ENCODE results near the gene ZFYVE27. TPM values are rescaled to one million over a fixed set of nuclear protein-coding genes. Genes with fewer than 3 reads are reported as not detected.

Gene ZFYVE27
- total RNA-seq, 2 experiments from 2014 or later: 31.4 to 32.8 TPM

DNA sequence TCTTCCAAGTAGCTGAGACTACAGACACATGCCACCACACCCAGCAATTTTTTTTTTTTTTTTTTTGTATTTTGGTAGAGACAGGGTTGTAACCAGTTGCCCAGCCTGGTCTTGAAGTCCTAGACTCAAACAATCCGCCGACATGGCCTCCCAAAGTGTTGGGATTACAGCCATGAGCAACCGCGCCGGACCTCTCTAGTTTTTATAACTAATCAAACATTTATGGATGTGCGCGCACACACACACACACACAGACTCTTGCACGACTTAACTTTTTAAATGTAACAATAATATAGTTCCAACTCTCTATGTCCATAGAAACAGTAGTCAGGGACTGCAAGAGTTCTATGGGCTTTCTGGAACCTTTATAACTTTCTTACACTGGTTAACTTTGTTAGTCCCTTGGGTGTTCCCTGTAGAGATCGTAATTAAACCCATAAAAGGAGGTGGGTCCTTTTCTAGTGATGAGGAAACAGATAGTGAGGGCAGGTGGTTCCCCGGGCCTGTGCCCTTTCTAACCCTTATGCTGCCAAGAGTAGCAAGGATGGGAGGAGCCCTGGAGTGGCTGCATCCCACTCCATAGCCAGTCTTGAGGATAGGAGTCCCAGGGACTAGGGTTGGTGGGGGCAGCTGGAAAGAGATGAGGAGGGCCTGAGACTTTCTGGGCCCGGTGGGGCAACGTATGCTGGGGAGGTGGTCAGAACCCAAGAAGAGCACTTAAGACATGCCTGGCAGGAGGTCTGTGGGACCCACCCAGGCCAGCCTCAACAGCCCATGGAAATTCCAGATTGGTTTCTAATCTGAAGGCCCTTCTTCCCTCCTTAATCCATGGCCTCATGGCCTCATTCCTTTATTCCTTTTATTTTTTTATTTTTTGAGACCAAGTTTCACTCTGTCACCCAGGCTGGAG, 14.8 kb upstream of the ZFYVE27 start:
- DNase-seq (no peak), ATAC-seq (no peak)
- Mint-ChIP-seq H3K9me3 (ENCODE audit: low read depth) (no peaks in the 10 kb centered on the region), H3K4me1 (no peaks in the 10 kb centered on the region), H3K4me3 (no peak overlapping the region), H3K27me3 (peaks cover 11% of the 10 kb centered on the region), H3K36me3 (no peaks in the 10 kb centered on the region), H3K27ac (no peak overlapping the region)
- CTCF ChIA-PET: interaction anchor here (15.6 kb wide), 1 partner anchor 14 kb away, joined by 355 read pairs; the partner anchor contains the start of gene MARVELD1

DNA sequence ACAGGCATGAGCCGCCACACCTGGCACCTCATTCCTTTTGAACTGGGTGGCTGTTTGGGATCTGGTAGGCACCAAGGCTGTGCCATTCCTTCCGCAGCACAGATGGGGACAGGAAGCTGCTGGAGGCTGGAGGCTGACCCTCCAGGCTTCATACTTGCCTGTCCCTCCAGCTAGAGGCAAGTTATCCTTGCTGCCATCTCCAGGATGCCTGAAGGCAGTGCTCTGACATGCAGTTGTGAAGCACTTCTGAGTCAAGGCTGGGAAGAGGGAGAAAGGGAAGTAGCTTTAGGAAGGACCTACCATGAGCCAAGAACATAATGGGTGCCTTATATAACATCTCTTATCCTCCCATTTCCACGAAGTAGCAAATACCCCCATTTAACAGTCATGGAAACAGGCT, 13.9 kb upstream of the ZFYVE27 start:
- Mint-ChIP-seq H3K27me3 (peaks cover 11% of the 10 kb centered on the region), H3K9me3 (ENCODE audit: low read depth) (no peaks in the 10 kb centered on the region), H3K36me3 (no peaks in the 10 kb centered on the region), H3K4me1 (no peaks in the 10 kb centered on the region), H3K4me3 (no peak overlapping the region), H3K27ac (no peak overlapping the region)
- CTCF ChIA-PET: interaction anchor here (1.1 to 15.6 kb wide), 3 partner anchors 14 to 36 kb away, joined by 5 to 355 read pairs (median 6); partner anchors contain the start of genes AVPI1, MARVELD1 and ZFYVE27
- DNase-seq: no peak
- no peak for ATAC-seq

- CTCF ChIA-PET: interaction anchor here (0.7 to 15.6 kb wide), 5 partner anchors 9 to 37 kb away, joined by 3 to 355 read pairs (median 8); partner anchors contain the start of genes AVPI1, MARVELD1 and ZFYVE27
- Mint-ChIP-seq H3K36me3 (no peaks in the 10 kb centered on the region), H3K27ac (no peak overlapping the region), H3K27me3 (peaks cover 14% of the 10 kb centered on the region), H3K4me1 (peaks cover 3% of the 10 kb centered on the region), H3K4me3 (no peak overlapping the region), H3K9me3 (ENCODE audit: low read depth) (no peaks in the 10 kb centered on the region)
- no peak for DNase-seq
- ATAC-seq: no peak
Measured at GRCh38 chr10:97724341-97724941, 12.5 kb upstream of the ZFYVE27 start.

DNA sequence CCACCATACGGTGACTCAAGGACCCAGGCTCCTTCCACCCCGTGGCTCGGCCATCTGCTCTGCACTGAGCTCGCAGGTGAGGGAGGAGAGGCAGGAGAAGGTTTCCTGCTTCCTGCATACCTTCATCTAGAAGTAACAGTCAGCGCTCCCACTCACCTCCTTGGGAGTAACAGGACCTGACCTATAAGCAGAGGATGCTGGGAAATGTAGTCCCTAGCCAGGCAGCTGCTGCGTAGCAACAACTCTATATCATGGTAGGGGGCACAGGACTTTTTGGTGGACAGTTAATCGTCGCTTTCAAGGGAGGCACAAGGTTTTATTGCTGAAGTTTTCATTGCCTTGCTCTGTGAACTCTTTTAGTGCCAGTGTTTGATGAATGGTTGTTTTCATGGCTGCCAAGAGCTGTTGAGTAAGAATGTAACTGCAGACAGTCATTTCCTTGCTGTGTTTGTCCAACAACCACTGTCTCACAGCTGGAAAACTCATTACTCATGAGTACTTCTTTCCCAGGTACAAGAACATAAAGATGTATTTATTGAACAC, 10.2 kb upstream of the ZFYVE27 start:
- Mint-ChIP-seq H3K9me3 (ENCODE audit: low read depth) (no peaks in the 10 kb centered on the region), H3K27me3 (peaks cover 14% of the 10 kb centered on the region), H3K4me1 (peaks cover 3% of the 10 kb centered on the region), H3K36me3 (no peaks in the 10 kb centered on the region), H3K27ac (no peak overlapping the region), H3K4me3 (no peak overlapping the region)
- CTCF ChIA-PET: interaction anchor here (1.5 to 15.6 kb wide), 4 partner anchors 10 to 50 kb away, joined by 3 to 355 read pairs (median 6); partner anchors contain the start of genes MARVELD1 and ZFYVE27
- DNase-seq (no peak), ATAC-seq (no peak)

DNA sequence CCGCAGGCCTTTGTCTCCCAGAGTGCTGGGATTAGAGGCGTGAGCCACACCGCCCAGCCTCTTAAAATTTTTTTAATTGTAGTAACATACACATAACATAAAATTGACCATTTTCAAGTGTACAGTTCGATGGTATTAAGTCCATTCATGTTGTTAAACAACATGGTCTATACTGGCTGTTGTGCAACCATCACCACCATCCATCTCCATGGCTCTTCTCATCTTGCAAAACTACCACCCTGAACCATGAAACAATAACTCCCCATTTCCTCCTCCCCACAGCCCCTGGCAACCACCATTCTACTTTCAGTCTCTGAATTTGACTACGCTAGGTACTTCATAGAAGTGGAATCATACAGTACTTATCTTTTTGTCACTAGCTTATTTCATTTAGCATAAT, 7.9 kb upstream of the ZFYVE27 start:
- peaks cover 3% of the 10 kb centered on the region for H3K4me1 Mint-ChIP-seq
- DNase-seq (no peak), ATAC-seq (no peak)
- CTCF ChIA-PET: interaction anchor here (6.0 to 15.6 kb wide), 2 partner anchors 21 to 51 kb away, joined by 31 to 355 read pairs; partner anchors contain the start of gene MARVELD1
- no peak overlapping the region for H3K4me3 Mint-ChIP-seq
- H3K36me3 Mint-ChIP-seq: no peaks in the 10 kb centered on the region
- H3K27me3 Mint-ChIP-seq: peaks cover 14% of the 10 kb centered on the region
- no peaks in the 10 kb centered on the region for H3K9me3 Mint-ChIP-seq (ENCODE audit: low read depth)
- H3K27ac Mint-ChIP-seq: no peak overlapping the region

DNA sequence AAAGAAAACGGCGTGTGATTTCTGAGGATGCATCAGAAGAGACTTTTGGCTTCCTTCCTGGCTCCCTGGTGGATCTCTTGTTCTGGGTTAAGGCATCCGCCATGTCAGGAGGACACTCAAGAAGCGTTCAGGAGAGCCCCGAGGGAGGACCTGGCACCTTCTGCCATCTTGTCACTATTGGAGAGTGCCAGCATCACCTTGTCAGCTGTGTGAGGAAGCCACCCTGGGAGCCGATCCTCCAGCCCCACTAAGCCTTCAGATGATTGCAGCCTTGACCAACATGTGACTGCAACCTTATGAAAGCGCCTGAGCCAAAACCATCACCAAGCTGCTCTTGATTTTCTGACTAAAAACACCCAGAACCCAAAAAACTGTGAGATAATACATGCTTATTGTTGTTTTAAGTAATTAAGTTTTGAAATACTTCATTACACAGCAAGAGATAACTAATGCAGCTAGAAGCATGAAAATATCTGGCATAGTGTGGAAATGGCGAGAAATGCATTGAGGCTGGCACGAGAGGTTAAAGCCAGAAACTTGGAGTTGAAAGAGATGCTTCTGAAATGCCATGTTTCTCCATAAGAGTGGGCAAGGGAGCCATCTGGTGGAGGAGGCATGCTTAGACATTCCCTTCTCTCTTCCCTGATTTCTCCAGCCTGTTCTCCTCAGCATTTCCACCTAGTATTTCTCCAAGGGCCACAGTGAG, 5.4 kb upstream of the ZFYVE27 start:
- no peaks in the 10 kb centered on the region for H3K9me3 Mint-ChIP-seq (ENCODE audit: low read depth)
- peaks cover 10% of the 10 kb centered on the region for H3K4me1 Mint-ChIP-seq
- no peaks in the 10 kb centered on the region for H3K36me3 Mint-ChIP-seq
- peaks cover 5% of the 10 kb centered on the region for H3K27me3 Mint-ChIP-seq
- peak; percentile 63 for DNase-seq
- H3K4me3 Mint-ChIP-seq: no peak overlapping the region
- CTCF ChIA-PET: interaction anchor here (1.0 to 15.6 kb wide), 6 partner anchors 15 to 54 kb away, joined by 4 to 355 read pairs (median 21); partner anchors contain the start of genes AVPI1 and MARVELD1
- H3K27ac Mint-ChIP-seq: no peak overlapping the region
- peak; percentile 63 for ATAC-seq

GRCh38 chr10:97732052-97732359, 4.9 kb upstream of the ZFYVE27 start:
- no peaks in the 10 kb centered on the region for H3K9me3 Mint-ChIP-seq (ENCODE audit: low read depth)
- peaks cover 15% of the 10 kb centered on the region for H3K4me1 Mint-ChIP-seq
- CTCF ChIA-PET: interaction anchor here (1.0 to 15.6 kb wide), 6 partner anchors 15 to 160 kb away, joined by 5 to 355 read pairs (median 21); partner anchors contain the start of genes ANKRD2, AVPI1 and MARVELD1
- no peaks in the 10 kb centered on the region for H3K36me3 Mint-ChIP-seq
- H3K4me3 Mint-ChIP-seq: no peak overlapping the region
- DNase-seq (no peak), ATAC-seq (no peak)
- H3K27ac Mint-ChIP-seq: no peak overlapping the region
- H3K27me3 Mint-ChIP-seq: peaks cover 7% of the 10 kb centered on the region

- Mint-ChIP-seq H3K36me3 (peaks cover 4% of the 10 kb centered on the region), H3K9me3 (ENCODE audit: low read depth) (no peaks in the 10 kb centered on the region), H3K4me3 (no peak overlapping the region), H3K27me3 (peaks cover 7% of the 10 kb centered on the region), H3K27ac (no peak overlapping the region), H3K4me1 (peaks cover 24% of the 10 kb centered on the region)
- ATAC-seq (no peak), DNase-seq (no peak)
- CTCF ChIA-PET: interaction anchor here (0.6 to 15.6 kb wide), 8 partner anchors 8 to 161 kb away, joined by 3 to 355 read pairs (median 9); partner anchors contain the start of genes ANKRD2, AVPI1 and MARVELD1
Measured at GRCh38 chr10:97733256-97733655, 3.7 kb upstream of the ZFYVE27 start.

DNA sequence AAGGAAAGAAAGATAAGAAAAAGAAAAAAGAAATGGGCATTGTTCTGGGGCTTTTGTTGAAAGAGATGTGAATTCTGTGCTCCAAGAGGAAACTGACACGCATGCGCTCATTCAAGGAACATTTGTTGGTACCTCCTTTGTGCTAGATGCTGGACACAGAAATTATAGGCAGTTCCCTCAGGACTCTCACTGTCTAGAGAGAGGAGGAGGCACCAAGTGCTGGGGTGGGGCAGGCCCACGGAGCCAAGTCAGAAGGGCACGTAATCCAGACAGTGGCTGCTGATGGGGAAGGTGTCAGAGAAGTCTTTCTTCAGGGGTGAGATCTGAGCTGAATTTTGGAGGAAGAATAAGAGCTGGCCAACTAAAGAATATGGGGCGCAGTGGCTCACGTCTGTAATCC, 2.9 kb upstream of the ZFYVE27 start:
- peaks cover 4% of the 10 kb centered on the region for H3K36me3 Mint-ChIP-seq
- CTCF ChIA-PET: interaction anchor here (0.8 to 15.6 kb wide), 5 partner anchors 14 to 56 kb away, joined by 3 to 355 read pairs (median 31); partner anchors contain the start of genes AVPI1 and MARVELD1
- peaks cover 6% of the 10 kb centered on the region for H3K27me3 Mint-ChIP-seq
- no peak overlapping the region for H3K27ac Mint-ChIP-seq
- ATAC-seq: no peak
- H3K9me3 Mint-ChIP-seq (ENCODE audit: low read depth): no peaks in the 10 kb centered on the region
- DNase-seq: no peak
- H3K4me1 Mint-ChIP-seq: peaks cover 27% of the 10 kb centered on the region
- H3K4me3 Mint-ChIP-seq: no peak overlapping the region

GRCh38 chr10:97736403-97736901, 476 bp upstream of the ZFYVE27 start:
- DNase-seq: no peak
- Mint-ChIP-seq H3K36me3 (peaks cover 20% of the 10 kb centered on the region), H3K27ac (peak overlapping the region; percentile 89), H3K4me1 (peaks cover 35% of the 10 kb centered on the region), H3K4me3 (peak overlapping the region; percentile 86), H3K9me3 (ENCODE audit: low read depth) (no peaks in the 10 kb centered on the region), H3K27me3 (peaks cover 4% of the 10 kb centered on the region)
- ATAC-seq: peak; percentile 15
- CTCF ChIA-PET: interaction anchor here (0.8 to 15.6 kb wide), 17 partner anchors 11 to 314 kb away, joined by 3 to 355 read pairs (median 5); partner anchors contain the start of genes ANKRD2, AVPI1, GOLGA7B and MARVELD1

DNA sequence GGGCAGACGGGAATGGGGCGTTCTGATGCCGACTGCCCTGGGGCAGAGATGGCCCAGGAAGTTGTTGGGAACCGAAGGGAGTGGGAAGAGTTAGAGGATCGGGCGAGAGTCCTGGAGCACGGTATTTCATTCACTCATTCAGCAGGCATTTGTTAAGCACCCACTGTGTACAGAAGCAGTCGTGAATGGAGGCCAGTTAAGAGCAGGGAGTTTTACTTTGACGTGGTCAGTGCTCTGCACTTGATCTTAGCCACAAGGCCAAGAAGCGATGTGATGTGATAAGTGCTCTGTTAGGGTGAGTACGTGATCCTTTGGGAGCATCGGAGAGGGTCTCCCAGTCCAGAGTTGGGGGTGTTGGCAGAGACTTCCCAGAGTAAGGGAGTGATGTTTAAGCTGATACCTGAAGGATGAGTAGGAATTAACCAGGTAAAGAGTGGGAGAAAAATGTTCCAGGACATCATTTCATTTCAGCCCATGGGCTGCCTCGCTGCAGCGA, 890 bp downstream of the ZFYVE27 start:
- H3K9me3 Mint-ChIP-seq (ENCODE audit: low read depth): no peaks in the 10 kb centered on the region
- peaks cover 24% of the 10 kb centered on the region for H3K36me3 Mint-ChIP-seq
- ATAC-seq: peak; percentile 11
- peaks cover 4% of the 10 kb centered on the region for H3K27me3 Mint-ChIP-seq
- peaks cover 38% of the 10 kb centered on the region for H3K4me1 Mint-ChIP-seq
- CTCF ChIA-PET: no interaction called here
- peak overlapping the region; percentile 86 for H3K4me3 Mint-ChIP-seq
- H3K27ac Mint-ChIP-seq: peak overlapping the region; percentile 89
- DNase-seq: no peak

GRCh38 chr10:97738616-97739015, 1.7 kb downstream of the ZFYVE27 start:
- H3K4me3 Mint-ChIP-seq: peak overlapping the region; percentile 86
- H3K36me3 Mint-ChIP-seq: peaks cover 26% of the 10 kb centered on the region
- DNase-seq (no peak), ATAC-seq (no peak)
- CTCF ChIA-PET: no interaction called here
- peaks cover 4% of the 10 kb centered on the region for H3K27me3 Mint-ChIP-seq
- H3K4me1 Mint-ChIP-seq: peaks cover 42% of the 10 kb centered on the region
- no peak overlapping the region for H3K27ac Mint-ChIP-seq
- H3K9me3 Mint-ChIP-seq (ENCODE audit: low read depth): no peaks in the 10 kb centered on the region

Data from activated CD8-positive, alpha-beta memory T cell treated with anti-CD3 and anti-CD28 coated beads, Interleukin-2, amount 10 ng/mL, durations not matched to agents 7 days and 5 days (primary cell).